ENCODE data around the gene SPRED2.
"Not testable (repeated sequence)": the region's sequence is repeated elsewhere in the genome, so short reads cannot be mapped to it uniquely, and the experiment has no call there.

SPRED2 gene

DNA sequence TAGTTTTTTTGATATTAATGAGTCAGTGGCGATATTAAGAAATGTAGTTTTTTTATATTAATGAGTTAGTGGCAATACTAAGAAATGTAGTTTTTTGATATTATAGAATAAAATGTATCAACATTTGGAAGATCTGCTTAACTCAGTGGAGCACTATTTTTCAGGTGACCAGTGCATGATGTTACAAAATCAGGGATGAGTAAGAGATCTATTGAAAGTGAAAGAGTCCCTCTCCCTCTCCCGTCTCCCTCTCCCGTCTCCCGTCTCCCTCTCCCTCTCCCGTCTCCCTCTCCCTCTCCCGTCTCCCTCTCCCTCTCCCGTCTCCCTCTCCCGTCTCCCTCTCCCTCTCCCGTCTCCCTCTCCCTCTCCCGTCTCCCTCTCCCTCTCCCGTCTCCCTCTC, 94.5 kb downstream of the SPRED2 start:
- H3K36me3 ChIP-seq (ENCODE audit: control insufficient read depth in 1 of 2, insufficient read depth in 2 of 2, low read length in 2 of 2): peaks cover 0 to 11% of the 10 kb centered on the region in 2 donors
- not testable (repeated sequence) for H3K27me3 ChIP-seq (ENCODE audit: low read depth, low read length); H3K4me3 ChIP-seq (ENCODE audit: low read depth in 1 of 2, low read length in 2 of 2); H3K9me3 ChIP-seq (ENCODE audit: control insufficient read depth in 1 of 2, low read length in 2 of 2); H3K27ac ChIP-seq (ENCODE audit: low read length); H3K4me1 ChIP-seq (ENCODE audit: control insufficient read depth in 1 of 2, insufficient read depth in 2 of 2, low read length in 2 of 2)

DNA sequence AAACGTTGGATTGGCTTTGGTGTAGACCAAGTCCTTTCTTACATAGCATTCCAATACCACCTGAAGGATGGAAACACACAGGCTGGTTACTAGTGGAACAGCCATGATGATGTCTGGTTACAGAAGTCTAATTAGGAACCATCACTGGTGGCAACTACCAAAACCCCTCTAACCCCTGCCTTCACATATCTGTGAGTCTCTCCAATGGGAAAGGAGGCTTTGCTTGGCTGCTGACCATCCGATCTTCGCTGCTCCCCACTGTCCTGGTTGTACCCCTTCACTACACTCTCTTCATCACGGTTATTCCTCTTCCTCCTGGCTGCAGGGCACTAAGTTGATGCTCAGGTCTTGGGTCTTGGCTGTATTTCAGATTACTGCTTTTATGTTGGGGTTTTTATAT, 97.7 kb downstream of the SPRED2 start:
- no peaks in the 10 kb centered on the region for H3K27me3 ChIP-seq (ENCODE audit: low read depth, low read length)
- no peak overlapping the region for H3K4me3 ChIP-seq (ENCODE audit: low read depth in 1 of 2, low read length in 2 of 2)
- no peaks in the 10 kb centered on the region for H3K4me1 ChIP-seq (ENCODE audit: control insufficient read depth in 1 of 2, insufficient read depth in 2 of 2, low read length in 2 of 2)
- peaks cover 9 to 23% of the 10 kb centered on the region in 2 donors for H3K36me3 ChIP-seq (ENCODE audit: control insufficient read depth in 1 of 2, insufficient read depth in 2 of 2, low read length in 2 of 2)
- H3K9me3 ChIP-seq (ENCODE audit: control insufficient read depth in 1 of 2, low read length in 2 of 2): no peaks in the 10 kb centered on the region
- H3K27ac ChIP-seq (ENCODE audit: low read length): no peak overlapping the region

DNA sequence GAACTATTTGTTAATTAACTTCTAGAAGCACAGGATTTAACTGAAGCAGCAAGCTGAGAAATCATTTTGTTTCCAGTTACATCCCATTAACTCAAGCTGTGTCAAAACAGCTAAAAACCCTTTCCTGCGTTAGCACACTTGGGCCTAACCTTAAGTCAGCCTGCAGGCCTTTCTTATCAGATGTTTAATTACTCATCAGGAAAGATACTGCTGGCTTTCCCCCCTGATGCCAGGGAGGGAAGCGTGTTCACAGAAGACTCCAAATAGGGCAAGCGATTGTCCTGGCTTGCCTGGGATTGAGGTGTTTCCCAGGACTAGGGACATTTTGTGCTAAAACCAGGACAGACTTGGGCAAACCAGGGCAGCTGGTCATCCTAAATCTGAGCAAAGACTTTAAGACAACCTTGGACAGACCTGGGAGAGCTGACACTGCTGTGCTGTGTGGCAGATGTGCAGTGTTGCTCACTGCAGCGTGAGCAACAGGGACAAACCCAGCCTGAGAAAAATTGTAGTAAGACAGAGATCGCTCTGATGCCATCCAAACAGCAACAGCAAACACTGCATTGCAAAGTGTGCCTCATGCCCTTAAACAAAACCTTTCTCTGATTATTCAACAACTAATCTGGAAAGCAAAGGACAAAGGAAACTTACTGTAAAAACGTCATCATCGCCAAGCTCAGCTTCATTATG, 100.9 kb downstream of the SPRED2 start:
- Histone ChIP-seq H3K27ac (ENCODE audit: low read length) (no peak overlapping the region), H3K4me3 (ENCODE audit: low read depth in 1 of 2, low read length in 2 of 2) (no peak overlapping the region), H3K36me3 (ENCODE audit: control insufficient read depth in 1 of 2, insufficient read depth in 2 of 2, low read length in 2 of 2) (peaks cover 14 to 29% of the 10 kb centered on the region in 2 donors), H3K4me1 (ENCODE audit: control insufficient read depth in 1 of 2, insufficient read depth in 2 of 2, low read length in 2 of 2) (no peaks in the 10 kb centered on the region), H3K27me3 (ENCODE audit: low read depth, low read length) (no peaks in the 10 kb centered on the region), H3K9me3 (ENCODE audit: control insufficient read depth in 1 of 2, low read length in 2 of 2) (no peaks in the 10 kb centered on the region)

DNA sequence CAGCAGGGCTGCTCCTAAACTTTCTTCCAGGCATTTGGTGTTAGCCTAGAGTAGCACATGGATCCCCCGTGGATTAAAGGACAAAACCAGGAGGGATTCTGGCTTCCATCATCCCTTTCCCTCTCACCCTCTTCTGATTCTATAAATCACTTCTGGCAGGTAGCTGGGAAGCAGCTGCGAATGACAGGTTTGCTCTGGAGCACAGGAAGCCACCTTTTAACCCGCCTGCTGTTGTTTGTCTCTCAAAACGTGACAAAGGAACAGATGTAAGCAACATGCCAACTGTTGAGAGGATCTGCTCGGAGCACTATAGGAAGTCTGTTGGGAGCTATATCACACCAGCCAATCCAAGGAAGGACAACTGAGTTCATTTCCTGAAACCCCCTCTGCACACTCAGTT, 102.9 kb downstream of the SPRED2 start:
- Histone ChIP-seq H3K4me1 (ENCODE audit: control insufficient read depth in 1 of 2, insufficient read depth in 2 of 2, low read length in 2 of 2) (no peaks in the 10 kb centered on the region), H3K27ac (ENCODE audit: low read length) (no peak overlapping the region), H3K36me3 (ENCODE audit: control insufficient read depth in 1 of 2, insufficient read depth in 2 of 2, low read length in 2 of 2) (peaks cover 14 to 26% of the 10 kb centered on the region in 2 donors), H3K9me3 (ENCODE audit: control insufficient read depth in 1 of 2, low read length in 2 of 2) (no peaks in the 10 kb centered on the region), H3K27me3 (ENCODE audit: low read depth, low read length) (no peaks in the 10 kb centered on the region), H3K4me3 (ENCODE audit: low read depth in 1 of 2, low read length in 2 of 2) (no peak overlapping the region)

DNA sequence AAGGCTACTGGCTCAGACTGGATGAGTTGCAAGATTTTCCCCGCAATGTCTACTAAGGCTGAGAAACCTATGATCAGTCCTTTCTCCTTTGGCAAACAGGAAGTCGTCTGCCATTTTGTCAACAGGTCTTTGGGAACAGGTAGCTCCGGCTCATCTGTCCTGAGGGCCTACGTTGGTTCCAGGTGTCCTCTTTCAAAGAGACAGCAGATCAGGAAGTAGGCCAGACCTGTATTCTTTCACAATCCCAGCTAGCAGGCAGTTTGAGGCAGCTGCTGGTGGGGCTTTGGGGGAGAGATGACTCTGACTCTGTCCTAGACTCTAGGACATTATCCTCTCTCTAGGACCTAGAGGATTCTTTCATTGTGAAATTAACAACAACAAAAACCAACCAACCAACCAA, 106.1 kb downstream of the SPRED2 start:
- H3K9me3 ChIP-seq (ENCODE audit: control insufficient read depth in 1 of 2, low read length in 2 of 2): no peaks in the 10 kb centered on the region
- H3K27me3 ChIP-seq (ENCODE audit: low read depth, low read length): no peaks in the 10 kb centered on the region
- peaks cover 9 to 14% of the 10 kb centered on the region in 2 donors for H3K36me3 ChIP-seq (ENCODE audit: control insufficient read depth in 1 of 2, insufficient read depth in 2 of 2, low read length in 2 of 2)
- H3K4me3 ChIP-seq (ENCODE audit: low read depth in 1 of 2, low read length in 2 of 2): no peak overlapping the region
- H3K4me1 ChIP-seq (ENCODE audit: control insufficient read depth in 1 of 2, insufficient read depth in 2 of 2, low read length in 2 of 2): no peaks in the 10 kb centered on the region
- H3K27ac ChIP-seq (ENCODE audit: low read length): no peak overlapping the region

DNA sequence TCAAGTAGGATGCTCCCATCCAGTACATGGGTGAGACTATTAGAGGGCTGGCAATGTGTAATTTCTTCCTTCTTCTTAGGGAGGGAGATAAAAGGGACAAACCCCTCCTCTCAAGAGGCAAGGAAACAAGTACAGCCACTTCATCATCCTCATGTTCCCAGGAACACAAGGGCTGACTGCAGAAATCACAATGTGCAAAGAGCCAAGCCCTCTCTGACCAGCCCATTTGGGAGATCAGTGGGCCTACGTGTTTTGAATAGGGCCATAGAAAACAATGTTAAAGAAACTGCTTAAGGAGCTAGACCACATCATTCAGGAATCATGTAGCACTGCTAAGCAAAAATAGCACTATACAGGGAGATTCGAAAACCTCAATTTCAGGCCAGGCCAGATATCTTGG, 107.3 kb downstream of the SPRED2 start:
- H3K4me1 ChIP-seq (ENCODE audit: control insufficient read depth in 1 of 2, insufficient read depth in 2 of 2, low read length in 2 of 2): no peaks in the 10 kb centered on the region
- H3K4me3 ChIP-seq (ENCODE audit: low read depth in 1 of 2, low read length in 2 of 2): no peak overlapping the region
- H3K27ac ChIP-seq (ENCODE audit: low read length): no peak overlapping the region
- H3K9me3 ChIP-seq (ENCODE audit: control insufficient read depth in 1 of 2, low read length in 2 of 2): no peaks in the 10 kb centered on the region
- H3K27me3 ChIP-seq (ENCODE audit: low read depth, low read length): no peaks in the 10 kb centered on the region
- H3K36me3 ChIP-seq (ENCODE audit: control insufficient read depth in 1 of 2, insufficient read depth in 2 of 2, low read length in 2 of 2): peaks cover 9 to 11% of the 10 kb centered on the region in 2 donors

DNA sequence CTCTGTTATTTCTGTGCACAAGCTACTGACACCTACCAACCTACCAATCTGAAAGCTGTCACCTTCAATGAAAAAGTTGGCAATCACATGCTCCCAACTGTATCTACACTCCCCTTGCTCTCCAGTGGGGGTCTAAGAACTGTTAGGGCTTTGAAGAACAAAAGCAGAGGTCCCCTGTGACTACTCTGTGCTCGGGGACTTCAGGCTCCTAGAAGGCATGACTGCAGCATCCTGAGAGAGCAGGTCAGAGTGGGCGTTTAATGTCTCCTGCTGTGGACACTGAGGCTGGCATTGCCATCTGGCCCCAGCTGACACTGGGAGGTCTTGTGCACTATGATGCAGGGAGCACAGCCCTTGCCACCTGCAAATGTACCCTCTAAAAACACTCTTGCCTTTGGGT, 111.5 kb downstream of the SPRED2 start:
- H3K9me3 ChIP-seq (ENCODE audit: control insufficient read depth in 1 of 2, low read length in 2 of 2): no peaks in the 10 kb centered on the region
- no peaks in the 10 kb centered on the region for H3K27me3 ChIP-seq (ENCODE audit: low read depth, low read length)
- H3K4me3 ChIP-seq (ENCODE audit: low read depth in 1 of 2, low read length in 2 of 2): no peak overlapping the region
- H3K27ac ChIP-seq (ENCODE audit: low read length): peak overlapping the region; percentile 32
- H3K4me1 ChIP-seq (ENCODE audit: control insufficient read depth in 1 of 2, insufficient read depth in 2 of 2, low read length in 2 of 2): peaks cover 0 to 7% of the 10 kb centered on the region in 2 donors
- peaks cover 13 to 16% of the 10 kb centered on the region in 2 donors for H3K36me3 ChIP-seq (ENCODE audit: control insufficient read depth in 1 of 2, insufficient read depth in 2 of 2, low read length in 2 of 2)

DNA sequence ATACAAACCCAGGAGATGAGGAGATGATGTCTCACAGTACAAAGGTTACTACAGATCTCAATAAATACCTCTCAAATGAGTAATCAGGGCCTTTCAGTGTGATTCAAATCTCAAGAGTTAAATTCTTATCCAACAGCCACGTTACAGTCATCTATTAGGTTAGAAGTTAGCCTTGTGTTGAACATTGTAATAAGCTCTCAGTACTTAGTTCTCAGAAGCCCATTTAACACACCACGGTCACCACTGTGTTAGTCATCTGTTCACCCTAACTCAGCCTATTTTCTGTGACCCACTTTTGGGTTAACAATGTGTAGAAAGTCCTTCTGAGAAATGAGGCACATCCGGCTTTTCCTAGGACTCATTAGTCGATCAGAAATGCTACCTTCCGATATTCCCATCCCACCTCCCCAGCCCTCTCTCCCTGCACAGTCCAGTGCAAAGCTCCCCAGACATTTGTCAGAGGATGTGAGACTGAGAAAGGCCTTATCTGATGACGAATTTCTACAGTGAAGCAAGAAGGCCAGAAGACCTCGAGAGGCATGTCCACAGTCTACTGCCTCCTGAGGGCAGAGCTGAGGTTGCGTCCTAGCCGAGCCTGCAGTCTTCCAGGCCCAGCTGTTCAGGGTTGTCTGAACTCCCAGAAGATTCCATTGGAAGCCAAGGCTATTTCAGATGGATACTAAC, 112.2 kb downstream of the SPRED2 start:
- Histone ChIP-seq H3K9me3 (ENCODE audit: control insufficient read depth in 1 of 2, low read length in 2 of 2) (no peaks in the 10 kb centered on the region), H3K27ac (ENCODE audit: low read length) (peak overlapping the region; percentile 32), H3K27me3 (ENCODE audit: low read depth, low read length) (no peaks in the 10 kb centered on the region), H3K4me1 (ENCODE audit: control insufficient read depth in 1 of 2, insufficient read depth in 2 of 2, low read length in 2 of 2) (peaks cover 0 to 7% of the 10 kb centered on the region in 2 donors), H3K4me3 (ENCODE audit: low read depth in 1 of 2, low read length in 2 of 2) (no peak overlapping the region), H3K36me3 (ENCODE audit: control insufficient read depth in 1 of 2, insufficient read depth in 2 of 2, low read length in 2 of 2) (peaks cover 11 to 17% of the 10 kb centered on the region in 2 donors)

DNA sequence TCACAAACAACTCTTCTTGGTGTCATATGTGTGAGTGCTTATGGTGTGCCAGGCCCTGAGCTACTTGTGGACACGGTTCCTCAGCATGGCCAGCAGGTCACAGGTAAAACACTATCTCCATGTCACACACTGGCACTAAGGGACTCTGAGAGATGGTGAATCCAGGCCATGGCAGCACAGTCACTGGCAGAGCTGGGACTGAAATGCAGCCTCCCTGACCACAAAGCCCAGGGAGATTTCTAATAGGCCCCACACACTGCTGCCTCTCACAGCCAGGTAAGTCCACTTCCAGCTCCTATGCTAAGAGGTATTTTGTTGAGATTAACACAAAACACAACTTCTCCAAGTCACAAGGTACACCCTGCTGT, 112.7 kb downstream of the SPRED2 start:
- no peaks in the 10 kb centered on the region for H3K9me3 ChIP-seq (ENCODE audit: control insufficient read depth in 1 of 2, low read length in 2 of 2)
- peaks cover 0 to 7% of the 10 kb centered on the region in 2 donors for H3K4me1 ChIP-seq (ENCODE audit: control insufficient read depth in 1 of 2, insufficient read depth in 2 of 2, low read length in 2 of 2)
- H3K4me3 ChIP-seq (ENCODE audit: low read depth in 1 of 2, low read length in 2 of 2): no peak overlapping the region
- peak overlapping the region; percentile 29 for H3K27ac ChIP-seq (ENCODE audit: low read length)
- peaks cover 9 to 23% of the 10 kb centered on the region in 2 donors for H3K36me3 ChIP-seq (ENCODE audit: control insufficient read depth in 1 of 2, insufficient read depth in 2 of 2, low read length in 2 of 2)
- H3K27me3 ChIP-seq (ENCODE audit: low read depth, low read length): no peaks in the 10 kb centered on the region

DNA sequence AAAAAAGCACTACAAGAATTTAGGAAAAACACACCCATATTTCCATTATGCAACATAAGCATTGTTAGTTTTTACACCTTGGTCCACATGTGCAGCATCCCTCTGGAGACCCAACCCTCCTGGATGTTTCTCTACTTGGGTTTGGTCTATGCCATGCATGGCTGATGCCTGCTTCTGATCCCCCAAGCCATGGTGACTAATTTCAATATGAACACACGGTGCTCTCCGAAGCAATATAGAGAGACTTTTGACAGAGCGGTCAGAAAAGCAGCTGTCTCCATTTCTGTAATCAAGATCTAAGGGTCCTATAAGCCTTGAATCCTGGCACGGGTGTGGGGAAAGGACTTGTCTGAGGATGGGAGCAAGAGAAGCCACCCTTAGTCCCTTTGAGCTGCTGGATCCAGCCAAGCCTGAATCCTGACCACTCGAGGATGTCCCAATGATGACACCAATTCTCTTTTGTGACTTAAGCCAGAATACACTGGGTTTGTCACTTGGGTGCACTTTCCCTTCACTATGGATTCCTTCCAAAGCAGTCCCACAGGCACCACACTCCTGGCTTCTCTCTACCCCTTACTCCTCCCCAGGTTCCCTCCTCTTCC, 113.2 kb downstream of the SPRED2 start:
- H3K4me1 ChIP-seq (ENCODE audit: control insufficient read depth in 1 of 2, insufficient read depth in 2 of 2, low read length in 2 of 2): peaks cover 0 to 7% of the 10 kb centered on the region in 2 donors
- H3K9me3 ChIP-seq (ENCODE audit: control insufficient read depth in 1 of 2, low read length in 2 of 2): no peaks in the 10 kb centered on the region
- H3K4me3 ChIP-seq (ENCODE audit: low read depth in 1 of 2, low read length in 2 of 2): no peak overlapping the region
- peak overlapping the region; percentile 29 for H3K27ac ChIP-seq (ENCODE audit: low read length)
- peaks cover 9 to 27% of the 10 kb centered on the region in 2 donors for H3K36me3 ChIP-seq (ENCODE audit: control insufficient read depth in 1 of 2, insufficient read depth in 2 of 2, low read length in 2 of 2)
- no peaks in the 10 kb centered on the region for H3K27me3 ChIP-seq (ENCODE audit: low read depth, low read length)

DNA sequence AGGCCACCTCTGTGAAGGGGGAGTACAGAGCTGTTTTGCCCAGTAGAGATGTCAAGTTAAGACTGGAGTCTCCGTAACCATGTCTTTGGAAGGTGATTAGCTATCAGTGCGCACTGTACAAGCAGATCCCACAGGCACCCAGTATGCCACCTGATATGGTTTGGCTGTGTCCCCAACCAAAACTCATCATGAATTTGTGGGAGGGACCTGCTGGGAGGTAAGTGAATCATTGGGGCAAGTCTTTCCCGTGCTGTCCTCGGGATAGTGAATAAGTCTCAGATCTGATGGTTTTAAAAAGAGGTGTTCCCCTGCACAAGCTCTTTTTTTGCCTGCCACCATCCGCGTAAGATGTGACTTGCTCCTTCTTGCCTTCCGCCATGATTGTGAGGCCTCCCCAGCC, 114.6 kb downstream of the SPRED2 start:
- Histone ChIP-seq H3K4me1 (ENCODE audit: control insufficient read depth in 1 of 2, insufficient read depth in 2 of 2, low read length in 2 of 2) (peaks cover 0 to 7% of the 10 kb centered on the region in 2 donors), H3K9me3 (ENCODE audit: control insufficient read depth in 1 of 2, low read length in 2 of 2) (no peaks in the 10 kb centered on the region)

More for the DNA sequence above, 114.6 kb downstream of the SPRED2 start:
- Histone ChIP-seq H3K4me3 (ENCODE audit: low read depth in 1 of 2, low read length in 2 of 2) (no peak overlapping the region), H3K27me3 (ENCODE audit: low read depth, low read length) (no peaks in the 10 kb centered on the region), H3K27ac (ENCODE audit: low read length) (no peak overlapping the region), H3K36me3 (ENCODE audit: control insufficient read depth in 1 of 2, insufficient read depth in 2 of 2, low read length in 2 of 2) (peaks cover 12 to 41% of the 10 kb centered on the region in 2 donors)

All from muscle layer of duodenum (tissue), 2 donors.